ENCODE measurements around the gene ANO5. TPM values are rescaled to one million over a fixed set of nuclear protein-coding genes. Genes with fewer than 3 reads are reported as not detected.

The ANO5 gene
- total RNA-seq, 1 donor from 2014 or later = 3.5 TPM

- no peak overlapping the region for H3K27ac Mint-ChIP-seq (ENCODE audit: unreplicated experiment)
- H3K9me3 Mint-ChIP-seq (ENCODE audit: unreplicated experiment) = no peaks in the 10 kb centered on the region
- no peaks in the 10 kb centered on the region for H3K36me3 Mint-ChIP-seq (ENCODE audit: low read depth, unreplicated experiment)
- no peak for DNase-seq (ENCODE audit: low spot score)
- H3K4me3 Mint-ChIP-seq (ENCODE audit: unreplicated experiment) = no peak overlapping the region
- no peak for TF ChIP-seq CTCF (IDR thresholded peaks at IDR 0.05; ENCODE audit: unreplicated experiment)
- no peaks in the 10 kb centered on the region for H3K27me3 Mint-ChIP-seq (ENCODE audit: unreplicated experiment)
- H3K4me1 Mint-ChIP-seq (ENCODE audit: unreplicated experiment) = peaks cover 3% of the 10 kb centered on the region
Observed at GRCh38 chr11:22208151-22208858, 15.4 kb downstream of the ANO5 start.

GRCh38 chr11:22216940-22217339 lies 24.1 kb downstream of the ANO5 start:
- Mint-ChIP-seq H3K9me3 (ENCODE audit: unreplicated experiment) (no peaks in the 10 kb centered on the region), H3K27me3 (ENCODE audit: unreplicated experiment) (peaks cover 1% of the 10 kb centered on the region), H3K4me1 (ENCODE audit: unreplicated experiment) (no peaks in the 10 kb centered on the region), H3K27ac (ENCODE audit: unreplicated experiment) (no peak overlapping the region), H3K36me3 (ENCODE audit: low read depth, unreplicated experiment) (no peaks in the 10 kb centered on the region), H3K4me3 (ENCODE audit: unreplicated experiment) (no peak overlapping the region)
- no peak for DNase-seq (ENCODE audit: low spot score)
- TF ChIP-seq CTCF (IDR thresholded peaks at IDR 0.05; ENCODE audit: unreplicated experiment) = no peak

GRCh38 chr11:22221143-22221542 lies 28.3 kb downstream of the ANO5 start:
- TF ChIP-seq CTCF (IDR thresholded peaks at IDR 0.05; ENCODE audit: unreplicated experiment) = no peak
- Mint-ChIP-seq H3K36me3 (ENCODE audit: low read depth, unreplicated experiment) (no peaks in the 10 kb centered on the region), H3K27ac (ENCODE audit: unreplicated experiment) (no peak overlapping the region), H3K27me3 (ENCODE audit: unreplicated experiment) (peaks cover 1% of the 10 kb centered on the region), H3K9me3 (ENCODE audit: unreplicated experiment) (no peaks in the 10 kb centered on the region), H3K4me3 (ENCODE audit: unreplicated experiment) (no peak overlapping the region), H3K4me1 (ENCODE audit: unreplicated experiment) (no peaks in the 10 kb centered on the region)
- no peak for DNase-seq (ENCODE audit: low spot score)

- TF ChIP-seq CTCF (IDR thresholded peaks at IDR 0.05; ENCODE audit: unreplicated experiment) = no peak
- Mint-ChIP-seq H3K4me3 (ENCODE audit: unreplicated experiment) (no peak overlapping the region), H3K27ac (ENCODE audit: unreplicated experiment) (no peak overlapping the region)
Observed at GRCh38 chr11:22225190-22225589, 32.3 kb downstream of the ANO5 start.

GRCh38 chr11:22234743-22235142 lies 41.9 kb downstream of the ANO5 start:
- no peaks in the 10 kb centered on the region for H3K27me3 Mint-ChIP-seq (ENCODE audit: unreplicated experiment)
- peaks cover 3% of the 10 kb centered on the region for H3K4me1 Mint-ChIP-seq (ENCODE audit: unreplicated experiment)
- no peak for TF ChIP-seq CTCF (IDR thresholded peaks at IDR 0.05; ENCODE audit: unreplicated experiment)
- H3K4me3 Mint-ChIP-seq (ENCODE audit: unreplicated experiment) = no peak overlapping the region
- H3K9me3 Mint-ChIP-seq (ENCODE audit: unreplicated experiment) = no peaks in the 10 kb centered on the region
- no peaks in the 10 kb centered on the region for H3K36me3 Mint-ChIP-seq (ENCODE audit: low read depth, unreplicated experiment)
- DNase-seq (ENCODE audit: low spot score) = no peak
- H3K27ac Mint-ChIP-seq (ENCODE audit: unreplicated experiment) = no peak overlapping the region

More at GRCh38 chr11:22225190-22225589, 32.3 kb downstream of the ANO5 start:
- H3K36me3 Mint-ChIP-seq (ENCODE audit: low read depth, unreplicated experiment) = no peaks in the 10 kb centered on the region
- H3K4me1 Mint-ChIP-seq (ENCODE audit: unreplicated experiment) = no peaks in the 10 kb centered on the region
- no peak for DNase-seq (ENCODE audit: low spot score)
- H3K9me3 Mint-ChIP-seq (ENCODE audit: unreplicated experiment) = no peaks in the 10 kb centered on the region
- no peaks in the 10 kb centered on the region for H3K27me3 Mint-ChIP-seq (ENCODE audit: unreplicated experiment)
